HCT116 (cell line): ENCODE results near the gene CELF2. TPM values are rescaled to one million over a fixed set of nuclear protein-coding genes. Genes with fewer than 3 reads are reported as not detected.

Experiments used
- ATAC-seq: fragments of 200-7000 bp; cut with Tn5 transposase; 2 replicates; pipeline ENCODE4 v1.9.1; 2020; ENCODE audit warnings: mild to moderate bottlenecking, moderate library complexity
- BruUV-seq: library from RNA; stranded (reverse); fragments of 400-500 nt; replicated peaks from 2 replicates; lab custom pipeline; 2021; lab: Mats Ljungman, UMichigan
- CTCF ChIA-PET: fragments of 300-600 bp; sonication (Branson Sonifier 250); formaldehyde crosslinking; loops from one replicate; lab custom pipeline; 2021; ENCODE audit warnings: antibody characterized with exemption; lab: Charles Lee
- POLR2A ChIA-PET: fragments of 300-600, 350-600 bp; sonication (Branson Sonifier 250); formaldehyde crosslinking; loops from one replicate; lab custom pipeline; 2021; ENCODE audit warnings: antibody characterized with exemption; lab: Charles Lee
- RAD21 ChIA-PET, 2 experiments: fragments of 300-600 bp; sonication (Branson Sonifier 250); formaldehyde crosslinking; loops; one replicate each; lab custom pipeline; 2023; ENCODE audit warnings: low total read pairs in 2 of 2; ENCODE audit not compliant: uncharacterized antibody in 2 of 2, unreplicated experiment in 2 of 2, low non-redundant PET in 1 of 2; lab: Charles Lee
- DNase-seq: peaks from one replicate; pipeline ENCODE4 v3.0.0-alpha.2; 2010; ENCODE audit warnings: low read depth, low spot score
- H2AFZ ChIP-seq: fragments of 200-600 bp; shearing (Covaris generic), sonication (generic); 2 replicates; pipeline ENCODE4 v1.6.1; 2017; ENCODE audit warnings: low read depth, mixed run types, mixed read lengths, antibody characterized with exemption, low read length; ENCODE audit not compliant: poor library complexity, severe bottlenecking
- H3K27ac ChIP-seq: 2 replicates; pipeline ENCODE4 v1.5.1; 2012; ENCODE audit warnings: low read depth, low read length
- H3K27me3 ChIP-seq: fragments of 200-600 bp; sonication (generic); 2 replicates; pipeline ENCODE4 v1.6.1; 2016; ENCODE audit warnings: mixed run types, low read length, mixed read lengths; ENCODE audit not compliant: insufficient read depth
- H3K36me3 ChIP-seq, 2 experiments: fragments of 200-500 bp in 1 of 2; fragments of 200-600 bp in 1 of 2; sonication (Bioruptor generic) in 1 of 2; sonication (generic) in 1 of 2; 2 replicates each; pipeline versions ENCODE4 v1.5.1 to v1.6.1; 2014 to 2016; ENCODE audit warnings: low read length in 2 of 2, inconsistent platforms in 1 of 2, mixed read lengths in 1 of 2, mixed run types in 1 of 2; ENCODE audit not compliant: insufficient read depth in 2 of 2, control insufficient read depth in 1 of 2
- H3K4me1 ChIP-seq, 2 experiments: fragments of 200-600 bp in 1 of 2; sonication (generic) in 1 of 2; 2 replicates each; pipeline versions ENCODE4 v1.5.1 to v1.6.1; 2012 to 2017; ENCODE audit warnings: low read length in 2 of 2, inconsistent platforms in 1 of 2, mild to moderate bottlenecking in 1 of 2, mixed read lengths in 1 of 2, mixed run types in 1 of 2, moderate library complexity in 1 of 2; ENCODE audit not compliant: insufficient read depth in 2 of 2, control insufficient read depth in 1 of 2
- H3K4me2 ChIP-seq: fragments of 200-600 bp; sonication (generic); 2 replicates; pipeline ENCODE4 v1.6.1; 2017; ENCODE audit warnings: mixed run types, low read length, mixed read lengths
- H3K4me3 ChIP-seq, 2 experiments: fragments of 200-600 bp in 1 of 2; sonication (generic) in 1 of 2; replicated peaks in 1 of 2; 2 replicates each; pipeline ENCODE4 v1.5.1; 2011 to 2016; ENCODE audit warnings: low read length in 2 of 2, control low read depth in 1 of 2, low read depth in 1 of 2, mild to moderate bottlenecking in 1 of 2, mixed read lengths in 1 of 2, mixed run types in 1 of 2
- H3K79me2 ChIP-seq: fragments of 200-600 bp; sonication (generic); 2 replicates; pipeline ENCODE4 v1.6.1; 2017; ENCODE audit warnings: mild to moderate bottlenecking, mixed run types, low read length, moderate library complexity, mixed read lengths; ENCODE audit not compliant: insufficient read depth
- H3K9ac ChIP-seq: fragments of 200-600 bp; sonication (generic); 2 replicates; pipeline ENCODE4 v1.6.1; 2016; ENCODE audit warnings: low read length, mixed read lengths
- H3K9me2 ChIP-seq: fragments of 200-600 bp; sonication (generic), shearing (Covaris generic); 2 replicates; pipeline ENCODE4 v1.6.1; 2017; ENCODE audit warnings: mixed run types, mild to moderate bottlenecking, moderate library complexity; ENCODE audit not compliant: insufficient read depth
- H3K9me3 ChIP-seq, 2 experiments: fragments of 200-500 bp in 1 of 2; fragments of 200-600 bp in 1 of 2; sonication (Bioruptor generic) in 1 of 2; sonication (generic) in 1 of 2; 2 replicates each; pipeline ENCODE4 v1.6.1; 2014 to 2017; ENCODE audit warnings: low read length in 2 of 2, mixed read lengths in 2 of 2, inconsistent platforms in 1 of 2, low read depth in 1 of 2, mild to moderate bottlenecking in 1 of 2, mixed run types in 1 of 2, moderate library complexity in 1 of 2; ENCODE audit not compliant: control insufficient read depth in 1 of 2, insufficient read depth in 1 of 2
- H4K20me1 ChIP-seq: fragments of 200-600 bp; sonication (generic), shearing (Covaris generic); 2 replicates; pipeline ENCODE4 v1.6.1; 2017; ENCODE audit warnings: mixed run types, mild to moderate bottlenecking, moderate library complexity; ENCODE audit not compliant: insufficient read depth
- ATF3 ChIP-seq: IDR thresholded peaks from 2 replicates; pipeline ENCODE4 v1.6.1; 2012
- CBX3 ChIP-seq: IDR thresholded peaks from 2 replicates; pipeline ENCODE4 v1.6.1; 2012; ENCODE audit warnings: low read depth
- CTCF ChIP-seq, 3 experiments: fragments of 200-600 bp in 1 of 3; sonication (generic) in 1 of 3; IDR thresholded peaks in 2 of 3; conservative IDR thresholded peaks in 1 of 3; 2 replicates each; pipeline ENCODE4 v1.5.1; 2012 to 2017; ENCODE audit warnings: low read depth in 2 of 3, low read length in 2 of 3, antibody characterized with exemption in 1 of 3, borderline replicate concordance in 1 of 3, control low read depth in 1 of 3, mild to moderate bottlenecking in 1 of 3, mixed read lengths in 1 of 3, mixed run types in 1 of 3, moderate library complexity in 1 of 3; ENCODE audit not compliant: insufficient read depth in 1 of 3
- EGR1 ChIP-seq: IDR thresholded peaks from 2 replicates; pipeline ENCODE4 v1.6.1; 2012; ENCODE audit warnings: low read depth
- POLR2AphosphoS5 ChIP-seq: IDR thresholded peaks from 2 replicates; pipeline ENCODE4 v1.6.1; 2011; ENCODE audit warnings: mild to moderate bottlenecking, low read depth, low read length, moderate library complexity
- RAD21 ChIP-seq: IDR thresholded peaks from 2 replicates; pipeline ENCODE4 v1.6.1; 2012; ENCODE audit warnings: low read depth, mild to moderate bottlenecking
- REST ChIP-seq: IDR thresholded peaks from 2 replicates; pipeline ENCODE4 v1.6.1; 2012; ENCODE audit warnings: low read depth
- SIN3A ChIP-seq: IDR thresholded peaks from 2 replicates; pipeline ENCODE4 v1.6.1; 2012; ENCODE audit warnings: low read depth
- TCF7L2 ChIP-seq: IDR thresholded peaks from 2 replicates; pipeline ENCODE4 v1.7.0; 2011; ENCODE audit warnings: borderline replicate concordance, inconsistent platforms; ENCODE audit not compliant: insufficient read depth, insufficient read length; ENCODE audit errors: extremely low read depth
- YY1 ChIP-seq: IDR thresholded peaks from 2 replicates; pipeline ENCODE4 v1.6.1; 2011; ENCODE audit warnings: low read length, low read depth, moderate library complexity, mild to moderate bottlenecking; ENCODE audit not compliant: insufficient replicate concordance; ENCODE audit errors: extremely low read depth
- intact Hi-C: fragments of 100-400 bp; cut with micrococcal nuclease; formaldehyde crosslinking; loops from 2 replicates; pipeline ENCODE4 v1.10.0; 2022
- total RNA-seq: library from RNA; stranded (reverse); gene quantifications from one replicate; pipeline ENCODE4 v1.2.1, GENCODE V29; 2021; ENCODE audit not compliant: unreplicated experiment

The CELF2 gene
- total RNA-seq, 1 experiment from 2014 or later: 0.66 TPM

- H3K4me2 ChIP-seq: no peak overlapping the region
- POLR2A ChIA-PET: no interaction called here
- H3K79me2 ChIP-seq: no peaks in the 10 kb centered on the region
- ATAC-seq: no peak
- intact Hi-C loops: no loop called here
- H3K27ac ChIP-seq: no peak overlapping the region
- TF ChIP-seq YY1 (no peak), CTCF (IDR thresholded peaks at IDR 0.05 in 2 of 3, conservative IDR thresholded peaks at IDR 0.05 in 1 of 3; ENCODE audit: borderline replicate concordance in 1 of 3, insufficient read depth in 1 of 3, low read depth in 2 of 3, low read length in 2 of 3) (no peak), RAD21 (no peak), EGR1 (no peak), REST (no peak), TCF7L2 (no peak), POLR2AphosphoS5 (no peak), CBX3 (no peak), SIN3A (no peak), ATF3 (no peak)
- H4K20me1 ChIP-seq: no peaks in the 10 kb centered on the region
- H3K9me2 ChIP-seq: no peaks in the 10 kb centered on the region
- DNase-seq: no peak
- no peaks in the 10 kb centered on the region for H3K9me3 ChIP-seq
- no peaks in the 10 kb centered on the region for H3K4me1 ChIP-seq
- no peak overlapping the region for H2AFZ ChIP-seq
- CTCF ChIA-PET: no interaction called here
- H3K27me3 ChIP-seq: no peaks in the 10 kb centered on the region
- H3K4me3 ChIP-seq: no peak overlapping the region
- BruUV-seq: no TSS peak
- no peaks in the 10 kb centered on the region for H3K36me3 ChIP-seq
- H3K9ac ChIP-seq: no peak overlapping the region
- RAD21 ChIA-PET: no interaction called here
Measured at GRCh38 chr10:11201911-11202310, 184.2 kb downstream of the CELF2 start.
